A549 (cell line): ENCODE results near the gene TXNRD1.

Experiments used
- BCL3 ChIP-seq: fragments of >200 bp; sonication (Bioruptor Twin); formaldehyde crosslinking; IDR thresholded peaks from 3 replicates; pipeline ENCODE4 v1.6.1; 2016
- BHLHE40 ChIP-seq: IDR thresholded peaks from 2 replicates; pipeline ENCODE4 v1.6.1; 2012; ENCODE audit warnings: low read depth, low read length, inconsistent platforms
- CEBPB ChIP-seq, 2 experiments: fragments of >200 bp in 1 of 2; sonication (Bioruptor Twin) in 1 of 2; formaldehyde crosslinking in 1 of 2; IDR thresholded peaks; 2 replicates each; pipeline ENCODE4 v1.6.1; 2012 to 2016
- CTCF ChIP-seq: fragments of >200 bp; sonication (Bioruptor Twin); formaldehyde crosslinking; IDR thresholded peaks from 3 replicates; pipeline ENCODE4 v1.5.1; 2016
- EHMT2 ChIP-seq: fragments of 200-600 bp; sonication (generic); IDR thresholded peaks from 2 replicates; pipeline ENCODE4 v1.6.1; 2016; ENCODE audit warnings: antibody characterized with exemption, low read depth, mild to moderate bottlenecking, moderate library complexity
- HMGXB4 ChIP-seq: fragments of 250-450 bp; sonication (Bioruptor Pico); IDR thresholded peaks from 2 replicates; pipeline ENCODE4 v1.5.0; 2021; ENCODE audit warnings: mild to moderate bottlenecking, moderate library complexity, borderline replicate concordance
- MYC ChIP-seq: IDR thresholded peaks from 2 replicates; pipeline ENCODE4 v1.6.1; 2012; ENCODE audit warnings: mild to moderate bottlenecking, inconsistent platforms, low read length, improper control_type of control experiment, borderline replicate concordance
- PHF8 ChIP-seq: fragments of 200-600 bp; sonication (generic); IDR thresholded peaks from 2 replicates; pipeline ENCODE4 v1.6.1; 2016; ENCODE audit warnings: low read depth, mild to moderate bottlenecking, antibody characterized with exemption, moderate library complexity, borderline replicate concordance
- POLR2A ChIP-seq: IDR thresholded peaks from 2 replicates; pipeline ENCODE4 v1.6.1; 2012; ENCODE audit warnings: mild to moderate bottlenecking, low read length
- REST ChIP-seq: fragments of 200-600 bp; sonication (generic); IDR thresholded peaks from 2 replicates; pipeline ENCODE4 v1.6.1; 2016; ENCODE audit warnings: antibody characterized with exemption, mild to moderate bottlenecking, moderate library complexity
- SMC3 ChIP-seq: fragments of >200 bp; sonication (Bioruptor Twin); formaldehyde crosslinking; IDR thresholded peaks from 3 replicates; pipeline ENCODE4 v1.6.1; 2018; ENCODE audit warnings: inconsistent platforms
- TP53 ChIP-seq: fragments of 250-450 bp; sonication (Bioruptor Pico); IDR thresholded peaks from 2 replicates; pipeline ENCODE4 v1.5.0; 2021; ENCODE audit warnings: mild to moderate bottlenecking, moderate library complexity
- ZFP36 ChIP-seq: fragments of 450-650 bp; IDR thresholded peaks from 2 replicates; pipeline ENCODE4 v1.6.1; 2014; ENCODE audit warnings: borderline replicate concordance; ENCODE audit not compliant: partially characterized antibody

GRCh38 chr12:104304261-104305009 is 88.9 kb downstream of the TXNRD1 start:
- TF ChIP-seq CTCF = no peak
- TF ChIP-seq POLR2A = no peak
- TF ChIP-seq PHF8 = no peak
- TF ChIP-seq HMGXB4 (CRISPR knock-in tag) = no peak
- no peak for TF ChIP-seq ZFP36
- no peak for TF ChIP-seq TP53 (CRISPR knock-in tag)
- TF ChIP-seq BCL3 = no peak
- no peak for TF ChIP-seq MYC
- no peak for TF ChIP-seq BHLHE40
- TF ChIP-seq REST = no peak
- no peak for TF ChIP-seq EHMT2
- TF ChIP-seq CEBPB (IDR thresholded peaks at IDR 0.05) = peak in 1 of 2 experiments; percentile 42; a peak in 1 of 4 replicates
- TF ChIP-seq SMC3 = no peak
